HG03571 (cell line): Measurements from ENCODE around the gene CHRNA1.

Source experiments
- ATAC-seq: cut with Tn5 transposase; IDR thresholded peaks from one replicate; pipeline ENCODE4 v1.9.1; 2021; ENCODE audit not compliant: unreplicated experiment

Gene CHRNA1

GRCh38 chr2:174764280-174765255, at the start of gene CHRNA1:
Gene CHRNA1 (minus strand): TSS chr2:174764472. CDS start chr2:174764394, 78 bp downstream.
- ATAC-seq: no peak

GRCh38 chr2:174812037-174812436, 47.8 kb upstream of the CHRNA1 start:
- ATAC-seq: no peak

GRCh38 chr2:174807931-174808330, 43.7 kb upstream of the CHRNA1 start:
- ATAC-seq: no peak

- ATAC-seq: no peak
Measured at GRCh38 chr2:174805803-174806202, 41.5 kb upstream of the CHRNA1 start.

- no peak for ATAC-seq
Measured at GRCh38 chr2:174802459-174802858, 38.2 kb upstream of the CHRNA1 start.

- ATAC-seq: no peak
Measured at GRCh38 chr2:174800436-174801205, 36.3 kb upstream of the CHRNA1 start.

GRCh38 chr2:174798801-174799200, 34.5 kb upstream of the CHRNA1 start:
- no peak for ATAC-seq

- ATAC-seq: no peak
Measured at GRCh38 chr2:174797781-174798276, 33.6 kb upstream of the CHRNA1 start.

- ATAC-seq: no peak
Measured at GRCh38 chr2:174796319-174796771, 32.1 kb upstream of the CHRNA1 start.

GRCh38 chr2:174794851-174795374, 30.6 kb upstream of the CHRNA1 start:
- ATAC-seq: no peak

GRCh38 chr2:174792309-174793025, 28.2 kb upstream of the CHRNA1 start:
- no peak for ATAC-seq

- no peak for ATAC-seq
Measured at GRCh38 chr2:174791746-174792280, 27.5 kb upstream of the CHRNA1 start.

GRCh38 chr2:174791020-174791419, 26.7 kb upstream of the CHRNA1 start:
- no peak for ATAC-seq

GRCh38 chr2:174789001-174789400, 24.7 kb upstream of the CHRNA1 start:
- no peak for ATAC-seq

- ATAC-seq: no peak
Measured at GRCh38 chr2:174788291-174788929, 24.1 kb upstream of the CHRNA1 start.

- no peak for ATAC-seq
Measured at GRCh38 chr2:174787487-174788205, 23.4 kb upstream of the CHRNA1 start.

GRCh38 chr2:174786066-174786725, 21.9 kb upstream of the CHRNA1 start:
- no peak for ATAC-seq

GRCh38 chr2:174785481-174785880, 21.2 kb upstream of the CHRNA1 start:
- no peak for ATAC-seq

GRCh38 chr2:174784909-174785308, 20.6 kb upstream of the CHRNA1 start:
- ATAC-seq: no peak
